ENCODE results near the gene ZBTB40.

- TF ChIP-seq POLR2AphosphoS5 (IDR thresholded peaks at IDR 0.05; ENCODE audit: borderline replicate concordance, low read depth, low read length) (no peak), EZH2 (IDR thresholded peaks at IDR 0.05) (no peak)
Observed at GRCh38 chr1:22516906-22517571, 65.4 kb downstream of the ZBTB40 start.

All from SK-N-MC (cell line).